Spleen (tissue), 7 donors: ENCODE data around the gene CETP.

Source experiments
- CTCF ChIP-seq, 11 experiments: fragments of 200-600 bp in 7 of 11; fragments of 450-650 bp in 4 of 11; sonication (generic) in 4 of 11; IDR thresholded peaks in 8 of 11; conservative IDR thresholded peaks in 3 of 11; 1 replicate in 7 of 11; 2 replicates in 4 of 11; pipeline versions ENCODE4 v1.4.0 to v1.8.0; 2016 to 2021; ENCODE audit warnings: antibody characterized with exemption in 11 of 11, inconsistent platforms in 4 of 11, mild to moderate bottlenecking in 1 of 11
- POLR2A ChIP-seq, 3 donors: fragments of 450-650 bp; IDR thresholded peaks; one replicate each; pipeline ENCODE4 v1.5.1; 2017; ENCODE audit warnings: antibody characterized with exemption in 3 of 3, mild to moderate bottlenecking in 1 of 3
- donor health status: DM: no; HTN: no; CAD: no; lungs with moderate emphysema.
- donor health status: DM: no; HTN: no; CAD: no.
- donor health status: DM: no; HTN: no; CAD: no.

GRCh38 chr16:56915336-56916119 lies 46.2 kb upstream of the CETP start:
- no peak for TF ChIP-seq POLR2A (IDR thresholded peaks at IDR 0.05)
- no peak for TF ChIP-seq CTCF (IDR thresholded peaks at IDR 0.05 in 8 of 11, conservative IDR thresholded peaks at IDR 0.05 in 3 of 11)
